H1 (cell line): ENCODE measurements around the gene NAP1L1.

ENCODE experiments used
- CBX5 ChIP-seq: fragments of 300-800, 300-1000 bp; sonication (generic); IDR thresholded peaks from 2 replicates; pipeline ENCODE4 v1.7.1; 2016; ENCODE audit warnings: antibody characterized with exemption, low read length, low read depth
- CEBPB ChIP-seq: IDR thresholded peaks from 2 replicates; pipeline ENCODE4 v1.6.1; 2012; ENCODE audit warnings: low read depth, low read length
- CTCF ChIP-seq, 3 experiments: IDR thresholded peaks; 1 replicate in 2 of 3; 2 replicates in 1 of 3; pipeline versions ENCODE4 v1.5.1 to v1.6.1; 2011; ENCODE audit warnings: low read length in 3 of 3, mild to moderate bottlenecking in 3 of 3, inconsistent platforms in 2 of 3, low read depth in 1 of 3, moderate library complexity in 1 of 3; ENCODE audit not compliant: insufficient read depth in 1 of 3; ENCODE audit errors: control extremely low read depth in 1 of 3
- EP300 ChIP-seq, 2 experiments: IDR thresholded peaks; 1 replicate in 1 of 2; 2 replicates in 1 of 2; pipeline ENCODE4 v1.6.1; 2011 to 2012; ENCODE audit warnings: low read depth in 2 of 2, low read length in 2 of 2, mild to moderate bottlenecking in 2 of 2, borderline replicate concordance in 1 of 2, inconsistent platforms in 1 of 2, moderate library complexity in 1 of 2
- EZH2 ChIP-seq: fragments of 200-600 bp; sonication (generic); IDR thresholded peaks from 2 replicates; pipeline ENCODE4 v1.7.1; 2012; ENCODE audit warnings: low read depth, mild to moderate bottlenecking, moderate library complexity, low read length, inconsistent platforms; ENCODE audit not compliant: severe bottlenecking
- KDM5A ChIP-seq: fragments of 200-600 bp; IDR thresholded peaks from 2 replicates; pipeline ENCODE4 v1.7.1; 2012; ENCODE audit warnings: mild to moderate bottlenecking, low read length, inconsistent platforms, mixed read lengths
- MAX ChIP-seq: IDR thresholded peaks from 2 replicates; pipeline ENCODE4 v1.6.1; 2012; ENCODE audit warnings: inconsistent platforms
- POLR2A ChIP-seq, 2 experiments: IDR thresholded peaks; 1 replicate in 1 of 2; 2 replicates in 1 of 2; pipeline ENCODE4 v1.6.1; 2011; ENCODE audit warnings: low read depth in 2 of 2, low read length in 2 of 2, mild to moderate bottlenecking in 2 of 2; ENCODE audit errors: control extremely low read depth in 1 of 2
- SIN3A ChIP-seq, 2 experiments: IDR thresholded peaks in 1 of 2; conservative IDR thresholded peaks in 1 of 2; 2 replicates each; pipeline ENCODE4 v1.6.1; 2011 to 2012; ENCODE audit warnings: low read length in 2 of 2, improper control_type of control experiment in 1 of 2, low read depth in 1 of 2, mild to moderate bottlenecking in 1 of 2
- SP2 ChIP-seq: IDR thresholded peaks from 2 replicates; pipeline ENCODE4 v1.6.1; 2012; ENCODE audit warnings: mild to moderate bottlenecking, low read length, inconsistent platforms
- TAF1 ChIP-seq: IDR thresholded peaks from 2 replicates; pipeline ENCODE4 v1.6.1; 2011; ENCODE audit warnings: mild to moderate bottlenecking, low read depth, low read length
- TF ChIP-seq, protein P1 (sequence below): IDR thresholded peaks from 2 replicates; pipeline ENCODE4 v1.6.1; 2011; ENCODE audit warnings: low read length, improper control_type of control experiment

GRCh38 chr12:76012644-76013043 lies 71.8 kb downstream of the NAP1L1 start:
- TF ChIP-seq EZH2 = no peak
- no peak for TF ChIP-seq CTCF (IDR thresholded peaks at IDR 0.05; ENCODE audit: control extremely low read depth in 1 of 3, insufficient read depth in 1 of 3, low read depth in 1 of 3, low read length in 3 of 3)
- no peak for TF ChIP-seq SIN3A (conservative IDR thresholded peaks at IDR 0.05 in 1 of 2, IDR thresholded peaks at IDR 0.05 in 1 of 2; ENCODE audit: low read depth in 1 of 2, low read length in 2 of 2)
- TF ChIP-seq SP2 = no peak
- TF ChIP-seq TAF1 = no peak
- TF ChIP-seq EP300 (IDR thresholded peaks at IDR 0.05; ENCODE audit: borderline replicate concordance in 1 of 2, low read depth in 2 of 2, low read length in 2 of 2) = no peak
- TF ChIP-seq CEBPB = no peak
- no peak for TF ChIP-seq POLR2A (IDR thresholded peaks at IDR 0.05; ENCODE audit: control extremely low read depth in 1 of 2, low read depth in 2 of 2, low read length in 2 of 2)
- TF ChIP-seq CBX5 = no peak
- TF ChIP-seq KDM5A = no peak
- TF ChIP-seq MAX = no peak
- TF ChIP-seq, protein P1, sequence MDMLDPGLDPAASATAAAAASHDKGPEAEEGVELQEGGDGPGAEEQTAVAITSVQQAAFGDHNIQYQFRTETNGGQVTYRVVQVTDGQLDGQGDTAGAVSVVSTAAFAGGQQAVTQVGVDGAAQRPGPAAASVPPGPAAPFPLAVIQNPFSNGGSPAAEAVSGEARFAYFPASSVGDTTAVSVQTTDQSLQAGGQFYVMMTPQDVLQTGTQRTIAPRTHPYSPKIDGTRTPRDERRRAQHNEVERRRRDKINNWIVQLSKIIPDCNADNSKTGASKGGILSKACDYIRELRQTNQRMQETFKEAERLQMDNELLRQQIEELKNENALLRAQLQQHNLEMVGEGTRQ = no peak
